OCI-LY7 (cell line): ENCODE results near the gene SLIT3.

Experiments
- EZH2phosphoT487 ChIP-seq: fragments of 200-600 bp; sonication (generic); IDR thresholded peaks from 2 replicates; pipeline ENCODE4 v1.6.1; 2018; ENCODE audit warnings: low read depth, borderline replicate concordance, mild to moderate bottlenecking, mixed run types, antibody characterized with exemption, low read length, moderate library complexity, mixed read lengths
- TF ChIP-seq, protein P1 (sequence below): fragments of 200-600 bp; sonication (generic); conservative IDR thresholded peaks from 2 replicates; pipeline ENCODE4 v1.5.1; 2014; ENCODE audit warnings: mild to moderate bottlenecking, antibody characterized with exemption, low read length, moderate library complexity, mixed read lengths

DNA sequence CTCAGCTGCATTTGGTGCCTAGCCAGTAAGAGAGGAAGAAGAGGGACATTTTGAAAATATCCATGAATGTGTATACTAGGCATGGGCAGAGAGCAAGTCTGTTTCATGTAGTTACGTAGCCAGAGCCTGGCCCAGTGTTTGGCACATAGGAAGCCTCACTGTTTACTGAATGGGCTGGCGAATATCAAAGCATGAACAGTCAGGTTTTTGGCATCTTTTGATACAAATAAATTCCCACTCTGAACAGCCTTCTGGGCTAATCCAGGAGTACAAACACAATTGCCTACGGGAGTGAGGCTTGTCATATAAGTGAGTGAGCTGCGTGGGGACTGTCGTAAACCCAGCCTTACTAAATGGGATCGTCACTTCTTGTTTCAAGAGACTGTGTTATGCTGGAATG, 468.6 kb downstream of the SLIT3 start:
- TF ChIP-seq, protein P1, sequence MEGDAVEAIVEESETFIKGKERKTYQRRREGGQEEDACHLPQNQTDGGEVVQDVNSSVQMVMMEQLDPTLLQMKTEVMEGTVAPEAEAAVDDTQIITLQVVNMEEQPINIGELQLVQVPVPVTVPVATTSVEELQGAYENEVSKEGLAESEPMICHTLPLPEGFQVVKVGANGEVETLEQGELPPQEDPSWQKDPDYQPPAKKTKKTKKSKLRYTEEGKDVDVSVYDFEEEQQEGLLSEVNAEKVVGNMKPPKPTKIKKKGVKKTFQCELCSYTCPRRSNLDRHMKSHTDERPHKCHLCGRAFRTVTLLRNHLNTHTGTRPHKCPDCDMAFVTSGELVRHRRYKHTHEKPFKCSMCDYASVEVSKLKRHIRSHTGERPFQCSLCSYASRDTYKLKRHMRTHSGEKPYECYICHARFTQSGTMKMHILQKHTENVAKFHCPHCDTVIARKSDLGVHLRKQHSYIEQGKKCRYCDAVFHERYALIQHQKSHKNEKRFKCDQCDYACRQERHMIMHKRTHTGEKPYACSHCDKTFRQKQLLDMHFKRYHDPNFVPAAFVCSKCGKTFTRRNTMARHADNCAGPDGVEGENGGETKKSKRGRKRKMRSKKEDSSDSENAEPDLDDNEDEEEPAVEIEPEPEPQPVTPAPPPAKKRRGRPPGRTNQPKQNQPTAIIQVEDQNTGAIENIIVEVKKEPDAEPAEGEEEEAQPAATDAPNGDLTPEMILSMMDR: no peak
- no peak for TF ChIP-seq EZH2phosphoT487
